NT2/D1 (cell line): Measurements from ENCODE around the gene ASMT.
"Not testable (repeated sequence)": the region's sequence is repeated elsewhere in the genome, so short reads cannot be mapped to it uniquely, and the experiment has no call there.

Source experiments
- DNase-seq: peaks from one replicate; pipeline ENCODE4 v3.0.0-alpha.2; 2011; ENCODE audit warnings: low read depth, low spot score
- H3K27me3 ChIP-seq: 2 replicates; pipeline ENCODE4 v1.6.0; 2011; ENCODE audit warnings: mild to moderate bottlenecking; ENCODE audit not compliant: insufficient read length, insufficient read depth
- H3K36me3 ChIP-seq: 2 replicates; pipeline ENCODE4 v1.6.1; 2011; ENCODE audit warnings: mild to moderate bottlenecking, low read length, mixed read lengths; ENCODE audit not compliant: insufficient read depth, insufficient read length
- H3K4me1 ChIP-seq: 2 replicates; pipeline ENCODE4 v1.5.1; 2011; ENCODE audit not compliant: insufficient read depth, insufficient read length
- H3K4me3 ChIP-seq: 2 replicates; pipeline ENCODE4 v1.5.1; 2011; ENCODE audit warnings: low read depth; ENCODE audit not compliant: insufficient read length
- H3K9ac ChIP-seq: 2 replicates; pipeline ENCODE4 v1.6.0; 2011; ENCODE audit warnings: low read depth; ENCODE audit not compliant: insufficient read length
- H3K9me3 ChIP-seq: 2 replicates; pipeline ENCODE4 v1.5.1; 2011; ENCODE audit warnings: mild to moderate bottlenecking, low read length; ENCODE audit not compliant: insufficient read depth
- SUZ12 ChIP-seq: IDR thresholded peaks from 2 replicates; pipeline ENCODE4 v1.6.1; 2011; ENCODE audit not compliant: insufficient read length, insufficient read depth; ENCODE audit errors: extremely low read depth
- YY1 ChIP-seq: IDR thresholded peaks from 2 replicates; pipeline ENCODE4 v1.6.1; 2011; ENCODE audit not compliant: insufficient read length, insufficient read depth
- ZNF274 ChIP-seq: IDR thresholded peaks from 2 replicates; pipeline ENCODE4 v1.6.1; 2011; ENCODE audit warnings: mild to moderate bottlenecking, low read depth, low read length

Gene ASMT

DNA sequence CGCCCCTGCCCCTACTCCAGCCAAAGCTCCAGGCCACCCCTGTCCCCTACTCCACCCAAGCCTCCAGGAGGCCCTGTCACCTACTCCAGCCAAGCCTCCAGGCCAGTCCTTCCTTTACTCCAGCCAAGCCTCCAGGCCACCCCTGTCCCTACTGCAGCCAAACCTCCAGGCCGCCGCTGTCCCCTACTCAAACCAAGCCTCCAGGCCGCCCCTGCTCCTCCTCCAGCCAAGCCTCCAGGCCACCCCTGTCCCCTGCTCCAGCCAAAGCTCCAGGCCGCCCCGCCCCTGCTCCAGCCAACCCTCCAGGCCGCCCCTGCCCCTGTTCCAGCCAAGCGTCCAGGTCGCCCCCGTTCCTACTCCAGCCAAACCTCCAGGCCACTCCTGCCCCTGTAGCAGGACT, 5.1 kb upstream of the ASMT start:
- no peak for TF ChIP-seq SUZ12
- TF ChIP-seq ZNF274: no peak
- Histone ChIP-seq H3K9me3 (no peaks in the 10 kb centered on the region), H3K36me3 (peaks cover 4% of the 10 kb centered on the region)

GRCh38 chrX:1610166-1610565, 4.7 kb upstream of the ASMT start:
- TF ChIP-seq YY1 (no peak), ZNF274 (no peak), SUZ12 (no peak)
- peaks cover 7% of the 10 kb centered on the region for H3K4me1 ChIP-seq
- no peaks in the 10 kb centered on the region for H3K27me3 ChIP-seq

More for the DNA sequence above, 5.1 kb upstream of the ASMT start:
- DNase-seq: no peak
- no peaks in the 10 kb centered on the region for H3K27me3 ChIP-seq
- H3K9ac ChIP-seq: peak overlapping the region; percentile 36
- peaks cover 7% of the 10 kb centered on the region for H3K4me1 ChIP-seq
- H3K4me3 ChIP-seq: no peak overlapping the region

GRCh38 chrX:1610736-1611135, 4.1 kb upstream of the ASMT start:
- Histone ChIP-seq H3K9ac (no peak overlapping the region), H3K4me1 (peaks cover 7% of the 10 kb centered on the region), H3K4me3 (no peak overlapping the region), H3K36me3 (peaks cover 4% of the 10 kb centered on the region), H3K9me3 (no peaks in the 10 kb centered on the region), H3K27me3 (no peaks in the 10 kb centered on the region)
- TF ChIP-seq SUZ12: no peak
- no peak for TF ChIP-seq YY1
- TF ChIP-seq ZNF274: no peak
- no peak for DNase-seq

More at GRCh38 chrX:1610166-1610565, 4.7 kb upstream of the ASMT start:
- Histone ChIP-seq H3K36me3 (peaks cover 4% of the 10 kb centered on the region), H3K4me3 (no peak overlapping the region), H3K9me3 (no peaks in the 10 kb centered on the region), H3K9ac (no peak overlapping the region)
- no peak for DNase-seq

DNA sequence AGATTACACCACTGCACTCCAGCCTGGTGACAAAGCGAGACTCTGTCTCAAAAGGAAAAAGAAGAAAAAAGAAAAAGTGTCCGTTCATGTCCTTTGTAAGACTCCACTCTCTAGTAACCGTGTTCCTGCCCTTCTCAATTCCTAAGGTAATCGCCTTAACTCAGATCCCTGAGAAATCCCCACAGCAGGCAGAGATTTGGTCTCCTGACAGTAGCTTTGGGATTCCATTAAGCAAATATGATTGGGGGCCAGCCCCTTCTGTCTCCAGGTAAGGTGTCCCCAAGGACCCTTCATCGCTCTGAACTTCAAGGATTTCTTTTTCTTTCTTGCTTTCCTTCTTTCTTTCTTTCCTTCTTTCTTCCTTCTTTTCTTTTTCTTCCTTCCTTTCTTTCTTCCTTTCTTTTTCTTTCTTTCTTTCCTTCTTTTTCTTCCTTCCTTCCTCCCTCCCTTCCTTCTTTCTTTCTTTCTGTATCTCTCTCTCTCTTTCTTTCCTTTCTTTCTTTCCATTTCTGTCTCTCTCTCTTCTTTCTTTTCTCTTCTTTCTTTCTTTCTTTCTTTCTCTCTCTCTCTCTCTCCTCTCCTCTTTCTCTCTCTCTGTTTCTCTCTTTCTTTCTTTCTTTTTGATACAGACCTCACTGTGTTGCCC, 2.1 kb upstream of the ASMT start:
- DNase-seq: no peak
- no peaks in the 10 kb centered on the region for H3K27me3 ChIP-seq
- TF ChIP-seq ZNF274 (no peak), YY1 (no peak), SUZ12 (no peak)
- peaks cover 7% of the 10 kb centered on the region for H3K4me1 ChIP-seq
- no peak overlapping the region for H3K9ac ChIP-seq
- no peaks in the 10 kb centered on the region for H3K9me3 ChIP-seq
- no peak overlapping the region for H3K4me3 ChIP-seq
- H3K36me3 ChIP-seq: no peaks in the 10 kb centered on the region

DNA sequence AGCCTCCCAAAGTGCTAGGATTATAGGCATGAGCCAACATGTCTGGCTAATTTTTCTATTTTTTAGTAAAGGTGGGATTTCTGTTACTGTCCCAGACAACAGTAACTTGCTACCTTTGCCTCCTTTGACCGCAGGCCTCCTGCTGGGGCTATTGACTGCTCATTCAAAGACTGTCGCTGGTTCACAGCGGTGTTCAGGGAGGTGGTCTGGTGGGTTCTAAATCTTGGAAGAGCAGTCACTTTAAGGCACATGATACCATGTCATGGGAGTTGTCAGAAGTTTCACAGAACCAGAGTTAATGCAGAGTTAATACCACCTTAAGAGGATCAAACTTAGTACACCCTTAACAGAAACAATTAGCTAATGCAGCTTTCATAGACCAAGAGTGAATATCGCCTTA, 3.8 kb downstream of the ASMT start:
- no peaks in the 10 kb centered on the region for H3K9me3 ChIP-seq
- no peak overlapping the region for H3K4me3 ChIP-seq
- TF ChIP-seq ZNF274: no peak
- TF ChIP-seq YY1: no peak
- TF ChIP-seq SUZ12: no peak
- DNase-seq: peak; percentile 18
- H3K4me1 ChIP-seq: peaks cover 2% of the 10 kb centered on the region
- H3K36me3 ChIP-seq: no peaks in the 10 kb centered on the region
- H3K27me3 ChIP-seq: no peaks in the 10 kb centered on the region
- no peak overlapping the region for H3K9ac ChIP-seq

- peaks cover 1% of the 10 kb centered on the region for H3K4me1 ChIP-seq
- no peaks in the 10 kb centered on the region for H3K9me3 ChIP-seq
- no peak for DNase-seq
- TF ChIP-seq SUZ12: no peak
- TF ChIP-seq ZNF274: no peak
- TF ChIP-seq YY1: no peak
- no peak overlapping the region for H3K4me3 ChIP-seq
- no peaks in the 10 kb centered on the region for H3K36me3 ChIP-seq
- no peak overlapping the region for H3K9ac ChIP-seq
- H3K27me3 ChIP-seq: no peaks in the 10 kb centered on the region
These were observed 8.8 kb downstream of the ASMT start for GRCh38 chrX:1623691-1624090.

- DNase-seq, H3K4me1 ChIP-seq, H3K27me3 ChIP-seq, H3K9me3 ChIP-seq, H3K36me3 ChIP-seq, H3K9ac ChIP-seq, H3K4me3 ChIP-seq: not testable (repeated sequence)
These were observed 9.4 kb downstream of the ASMT start for GRCh38 chrX:1624158-1624860.

DNA sequence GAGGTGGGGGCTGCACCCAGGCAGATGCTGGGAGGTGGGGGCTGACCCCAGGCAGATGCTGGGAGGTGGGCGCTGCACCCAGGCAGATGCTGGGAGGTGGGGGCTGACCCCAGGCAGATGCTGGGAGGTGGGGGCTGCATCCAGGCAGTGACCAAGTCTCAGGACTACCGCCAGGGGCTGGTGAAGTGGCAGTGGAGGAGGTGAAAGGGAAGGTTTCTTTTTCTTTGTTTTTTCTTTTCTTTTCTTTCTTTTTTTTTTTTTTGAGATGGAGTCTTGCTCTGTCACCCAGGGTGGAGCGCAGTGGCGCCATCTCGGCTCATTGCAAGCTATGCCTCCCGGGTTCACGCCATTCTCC, 10.0 kb downstream of the ASMT start:
- H3K4me1 ChIP-seq, H3K36me3 ChIP-seq, H3K9ac ChIP-seq, DNase-seq, H3K9me3 ChIP-seq, H3K27me3 ChIP-seq, H3K4me3 ChIP-seq: not testable (repeated sequence)
